NCI-H345 (cell line): ENCODE measurements around the gene RAMP2.
A peak's percentile ranks its signal among the peaks of the same experiment; 100 is the strongest.
"Not testable (repeated sequence)": the region's sequence is repeated elsewhere in the genome, so short reads cannot be mapped to it uniquely, and the experiment has no call there.

Source experiments
- DNase-seq: peaks from one replicate; lab custom pipeline; 2025; lab: John Stamatoyannopoulos, UW

Gene RAMP2

GRCh38 chr17:42768006-42768405 lies 7.0 kb downstream of the RAMP2 start:
- not testable (repeated sequence) for DNase-seq

- not testable (repeated sequence) for DNase-seq
Observed at GRCh38 chr17:42769964-42770363, 8.9 kb downstream of the RAMP2 start.

GRCh38 chr17:42772945-42773289 lies 11.9 kb downstream of the RAMP2 start:
- DNase-seq = no peak

GRCh38 chr17:42773290-42774035 lies 12.4 kb downstream of the RAMP2 start, which contains the start of gene VPS25:
Gene VPS25, plus strand, starts transcription at chr17:42773449. Its CDS starts 27 bp downstream, at chr17:42773476.
- peak; percentile 85 for DNase-seq

- no peak for DNase-seq
Observed at GRCh38 chr17:42774066-42774745, 13.2 kb downstream of the RAMP2 start.

- DNase-seq = no peak
Observed at GRCh38 chr17:42775534-42776098, 14.6 kb downstream of the RAMP2 start.

GRCh38 chr17:42778570-42778969 lies 17.5 kb downstream of the RAMP2 start:
- DNase-seq = no peak

GRCh38 chr17:42779304-42779935 lies 18.4 kb downstream of the RAMP2 start:
- DNase-seq = no peak

GRCh38 chr17:42779936-42780850 lies 19.2 kb downstream of the RAMP2 start, which contains the start of gene WNK4:
Gene WNK4, plus strand, starts transcription at chr17:42780610. Its CDS starts 89 bp downstream, at chr17:42780699.
- DNase-seq = no peak

- DNase-seq = no peak
Observed at GRCh38 chr17:42780851-42781638, 20.0 kb downstream of the RAMP2 start.

- DNase-seq = no peak
Observed at GRCh38 chr17:42781639-42782165, 20.7 kb downstream of the RAMP2 start.

- no peak for DNase-seq
Observed at GRCh38 chr17:42782166-42783061, 21.4 kb downstream of the RAMP2 start.

GRCh38 chr17:42783062-42783790 lies 22.2 kb downstream of the RAMP2 start:
- DNase-seq = no peak

- DNase-seq = no peak
Observed at GRCh38 chr17:42783791-42784138, 22.7 kb downstream of the RAMP2 start.

- DNase-seq = no peak
Observed at GRCh38 chr17:42784409-42784808, 23.4 kb downstream of the RAMP2 start.

- DNase-seq = no peak
Observed at GRCh38 chr17:42784811-42785592, 24.0 kb downstream of the RAMP2 start.

GRCh38 chr17:42787266-42787665 lies 26.2 kb downstream of the RAMP2 start:
- DNase-seq = no peak

- no peak for DNase-seq
Observed at GRCh38 chr17:42791948-42792347, 30.9 kb downstream of the RAMP2 start.
